Karpas-422 (cell line): Measurements from ENCODE around the gene ADGRV1. TPM values are rescaled to one million over a fixed set of nuclear protein-coding genes. Genes with fewer than 3 reads are reported as not detected.

Experiments
- DNase-seq: peaks from one replicate; pipeline ENCODE4 v3.0.0-alpha.2; 2015
- H2AFZ ChIP-seq: fragments of 200-600 bp; sonication (generic); 2 replicates; pipeline ENCODE4 v1.6.1; 2014; ENCODE audit warnings: antibody characterized with exemption, low read length, mixed read lengths
- H3K27ac ChIP-seq: fragments of 200-600 bp; sonication (generic); 2 replicates; pipeline ENCODE4 v1.5.1; 2014; ENCODE audit warnings: mild to moderate bottlenecking, low read length, moderate library complexity
- H3K27me3 ChIP-seq: fragments of 200-600 bp; sonication (generic); 2 replicates; pipeline ENCODE4 v1.6.1; 2014; ENCODE audit warnings: low read length, mixed read lengths
- H3K36me3 ChIP-seq: fragments of 200-600 bp; sonication (generic); 2 replicates; pipeline ENCODE4 v1.6.1; 2014; ENCODE audit warnings: low read length, mixed read lengths; ENCODE audit not compliant: insufficient read depth
- H3K4me1 ChIP-seq: fragments of 200-600 bp; sonication (generic); 2 replicates; pipeline ENCODE4 v1.6.1; 2014; ENCODE audit warnings: mild to moderate bottlenecking, low read length, mixed read lengths
- H3K4me2 ChIP-seq: fragments of 200-600 bp; sonication (generic); 2 replicates; pipeline ENCODE4 v1.6.1; 2014; ENCODE audit warnings: low read length, low read depth, mild to moderate bottlenecking; ENCODE audit not compliant: poor library complexity, severe bottlenecking
- H3K4me3 ChIP-seq: fragments of 200-600 bp; sonication (generic); 2 replicates; pipeline ENCODE4 v1.5.1; 2014; ENCODE audit warnings: mild to moderate bottlenecking, antibody characterized with exemption, low read length, mixed read lengths
- H3K79me2 ChIP-seq: fragments of 200-600 bp; sonication (generic); 2 replicates; pipeline ENCODE4 v1.6.1; 2014; ENCODE audit warnings: mild to moderate bottlenecking, low read length, mixed read lengths
- H3K9ac ChIP-seq: fragments of 200-600 bp; sonication (generic); 2 replicates; pipeline ENCODE4 v1.6.0; 2014; ENCODE audit warnings: low read length
- H3K9me2 ChIP-seq: fragments of 200-600 bp; sonication (generic), shearing (Covaris generic); replicated peaks from 2 replicates; pipeline ENCODE4 v1.6.0; 2014; ENCODE audit warnings: mild to moderate bottlenecking, low read length, moderate library complexity; ENCODE audit not compliant: insufficient read depth
- H3K9me3 ChIP-seq: fragments of 300-700, 200-600 bp; sonication (generic); 2 replicates; pipeline ENCODE4 v1.6.1; 2014; ENCODE audit warnings: low read length, mixed read lengths
- H4K20me1 ChIP-seq: fragments of 200-600 bp; sonication (generic); 2 replicates; pipeline ENCODE4 v1.6.1; 2014; ENCODE audit warnings: mild to moderate bottlenecking, antibody characterized with exemption, low read length, low read depth; ENCODE audit not compliant: insufficient read depth
- total RNA-seq: library from RNA; depleted of rRNA; stranded (reverse); fragments of >200 nt; shearing (Covaris generic); gene quantifications from 2 replicates; pipeline ENCODE4 v1.2.3, GENCODE V29; 2014; ENCODE audit warnings: low replicate concordance

The ADGRV1 gene
- total RNA-seq, 1 experiment from 2014 or later = not detected

GRCh38 chr5:90878549-90879196 lies 320.1 kb downstream of the ADGRV1 start:
- Histone ChIP-seq H3K27me3 (0 out of 2 replicates have a peak, but pooled peaks cover 2% of the 10 kb centered on the region), H3K4me1 (no peaks in the 10 kb centered on the region), H3K79me2 (no peaks in the 10 kb centered on the region), H3K4me2 (no peak overlapping the region), H3K36me3 (no peaks in the 10 kb centered on the region), H3K9ac (no peak overlapping the region), H3K4me3 (no peak overlapping the region), H3K9me3 (no peaks in the 10 kb centered on the region), H4K20me1 (no peaks in the 10 kb centered on the region), H2AFZ (no peak overlapping the region), H3K9me2 (no peaks in the 10 kb centered on the region), H3K27ac (no peak overlapping the region)
- no peak for DNase-seq

GRCh38 chr5:90881626-90882150 lies 323.1 kb downstream of the ADGRV1 start:
- Histone ChIP-seq H2AFZ (no peak overlapping the region), H3K9ac (no peak overlapping the region), H3K9me3 (no peaks in the 10 kb centered on the region), H3K36me3 (no peaks in the 10 kb centered on the region), H3K79me2 (no peaks in the 10 kb centered on the region), H3K4me2 (no peak overlapping the region), H4K20me1 (no peaks in the 10 kb centered on the region), H3K9me2 (no peaks in the 10 kb centered on the region), H3K4me3 (no peak overlapping the region), H3K4me1 (no peaks in the 10 kb centered on the region), H3K27me3 (0 out of 2 replicates have a peak, but pooled peaks cover 2% of the 10 kb centered on the region), H3K27ac (no peak overlapping the region)
- no peak for DNase-seq

- H3K4me3 ChIP-seq = no peak overlapping the region
- 0 out of 2 replicates have a peak, but pooled peaks cover 2% of the 10 kb centered on the region for H3K27me3 ChIP-seq
- no peaks in the 10 kb centered on the region for H3K36me3 ChIP-seq
- H3K79me2 ChIP-seq = no peaks in the 10 kb centered on the region
- no peak overlapping the region for H3K27ac ChIP-seq
- H2AFZ ChIP-seq = no peak overlapping the region
- H3K9me3 ChIP-seq = no peaks in the 10 kb centered on the region
- H4K20me1 ChIP-seq = no peaks in the 10 kb centered on the region
- no peak for DNase-seq
- no peak overlapping the region for H3K9ac ChIP-seq
- H3K9me2 ChIP-seq = no peaks in the 10 kb centered on the region
- H3K4me1 ChIP-seq = no peaks in the 10 kb centered on the region
- H3K4me2 ChIP-seq = no peak overlapping the region
These were observed 323.9 kb downstream of the ADGRV1 start for GRCh38 chr5:90882448-90882847.

- Histone ChIP-seq H3K4me1 (no peaks in the 10 kb centered on the region), H3K9ac (no peak overlapping the region), H3K9me2 (no peaks in the 10 kb centered on the region), H3K4me3 (no peak overlapping the region), H2AFZ (no peak overlapping the region), H3K4me2 (no peak overlapping the region), H3K9me3 (no peaks in the 10 kb centered on the region), H3K79me2 (no peaks in the 10 kb centered on the region), H3K27ac (no peak overlapping the region), H4K20me1 (no peaks in the 10 kb centered on the region), H3K36me3 (no peaks in the 10 kb centered on the region), H3K27me3 (no peaks in the 10 kb centered on the region)
- DNase-seq = no peak
These were observed 326.7 kb downstream of the ADGRV1 start for GRCh38 chr5:90885180-90885868.

- Histone ChIP-seq H3K4me2 (no peak overlapping the region), H3K9ac (no peak overlapping the region), H2AFZ (no peak overlapping the region), H3K9me2 (no peaks in the 10 kb centered on the region), H3K27ac (no peak overlapping the region), H3K9me3 (no peaks in the 10 kb centered on the region), H3K4me1 (no peaks in the 10 kb centered on the region), H4K20me1 (no peaks in the 10 kb centered on the region), H3K4me3 (no peak overlapping the region), H3K36me3 (no peaks in the 10 kb centered on the region), H3K79me2 (no peaks in the 10 kb centered on the region), H3K27me3 (no peaks in the 10 kb centered on the region)
- no peak for DNase-seq
These were observed 327.8 kb downstream of the ADGRV1 start for GRCh38 chr5:90886381-90886780.

- H3K4me2 ChIP-seq = no peak overlapping the region
These were observed 330.1 kb downstream of the ADGRV1 start for GRCh38 chr5:90888511-90889324.

GRCh38 chr5:90889325-90889600 lies 330.7 kb downstream of the ADGRV1 start:
- Histone ChIP-seq H3K4me3 (no peak overlapping the region), H3K9me2 (no peaks in the 10 kb centered on the region), H2AFZ (no peak overlapping the region), H3K27me3 (no peaks in the 10 kb centered on the region), H3K9me3 (no peaks in the 10 kb centered on the region), H3K79me2 (no peaks in the 10 kb centered on the region), H3K27ac (no peak overlapping the region), H4K20me1 (no peaks in the 10 kb centered on the region), H3K4me2 (no peak overlapping the region), H3K4me1 (no peaks in the 10 kb centered on the region), H3K9ac (no peak overlapping the region), H3K36me3 (no peaks in the 10 kb centered on the region)
- no peak for DNase-seq

More at GRCh38 chr5:90888511-90889324, 330.1 kb downstream of the ADGRV1 start:
- Histone ChIP-seq H3K9me3 (no peaks in the 10 kb centered on the region), H3K4me1 (no peaks in the 10 kb centered on the region), H3K4me3 (no peak overlapping the region), H3K36me3 (no peaks in the 10 kb centered on the region), H3K9ac (no peak overlapping the region), H3K79me2 (no peaks in the 10 kb centered on the region), H3K27me3 (no peaks in the 10 kb centered on the region), H3K9me2 (no peaks in the 10 kb centered on the region), H4K20me1 (no peaks in the 10 kb centered on the region), H2AFZ (no peak overlapping the region), H3K27ac (no peak overlapping the region)
- no peak for DNase-seq

- Histone ChIP-seq H3K27me3 (no peaks in the 10 kb centered on the region), H3K9me3 (no peaks in the 10 kb centered on the region), H3K4me2 (no peak overlapping the region), H3K9me2 (no peaks in the 10 kb centered on the region), H3K27ac (no peak overlapping the region), H3K9ac (no peak overlapping the region), H4K20me1 (no peaks in the 10 kb centered on the region), H3K4me1 (no peaks in the 10 kb centered on the region), H3K79me2 (no peaks in the 10 kb centered on the region), H3K36me3 (no peaks in the 10 kb centered on the region), H3K4me3 (no peak overlapping the region), H2AFZ (no peak overlapping the region)
- DNase-seq = no peak
These were observed 331.6 kb downstream of the ADGRV1 start for GRCh38 chr5:90890180-90890579.
